ENCODE measurements around the gene TNFAIP2.
"Not testable (repeated sequence)": the region's sequence is repeated elsewhere in the genome, so short reads cannot be mapped to it uniquely, and the experiment has no call there.

TNFAIP2 gene

DNA sequence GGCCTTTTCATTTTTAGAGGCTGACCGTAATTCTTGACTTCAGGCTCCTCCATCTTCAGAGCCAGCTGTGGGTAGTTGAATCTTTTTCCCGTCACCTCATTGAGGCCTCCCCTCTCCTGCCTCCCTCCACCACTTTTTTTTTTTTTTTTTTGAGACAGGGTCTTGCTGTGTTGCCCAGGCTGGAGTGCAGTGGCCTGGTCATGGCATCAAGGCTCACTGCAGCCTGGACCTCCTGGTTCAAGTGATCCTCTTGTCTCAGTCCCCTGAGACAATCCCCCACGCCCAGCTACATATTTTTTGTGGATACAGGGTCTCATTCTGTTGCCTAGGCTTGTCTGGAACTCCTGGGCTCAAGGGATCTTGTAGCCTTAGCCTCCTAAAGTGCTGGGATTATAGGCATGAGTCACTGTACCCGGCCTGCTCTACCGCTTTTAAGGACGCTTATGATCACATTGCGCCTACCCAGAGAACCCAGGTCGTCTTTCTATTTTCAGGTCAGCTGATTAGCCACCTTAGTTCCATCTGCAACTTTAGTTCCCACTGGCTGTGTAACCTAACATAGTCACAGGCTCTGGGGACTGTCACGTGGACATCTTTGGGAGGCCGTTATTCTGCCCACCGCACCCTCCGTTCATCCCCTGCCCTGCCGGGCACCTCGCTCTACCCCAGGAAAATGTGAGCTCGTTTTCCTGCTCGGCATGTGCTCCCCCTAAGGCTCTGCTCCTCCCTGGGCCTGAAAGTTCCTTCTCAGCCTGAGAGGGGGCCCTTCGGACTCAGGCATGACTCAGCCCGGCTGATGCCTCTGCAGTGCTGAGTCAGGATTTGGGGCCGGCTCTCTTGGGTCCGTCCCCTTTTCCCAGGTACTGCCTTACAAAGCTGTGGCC lies 13.4 kb downstream of the TNFAIP2 start:
- no peak for DNase-seq

DNA sequence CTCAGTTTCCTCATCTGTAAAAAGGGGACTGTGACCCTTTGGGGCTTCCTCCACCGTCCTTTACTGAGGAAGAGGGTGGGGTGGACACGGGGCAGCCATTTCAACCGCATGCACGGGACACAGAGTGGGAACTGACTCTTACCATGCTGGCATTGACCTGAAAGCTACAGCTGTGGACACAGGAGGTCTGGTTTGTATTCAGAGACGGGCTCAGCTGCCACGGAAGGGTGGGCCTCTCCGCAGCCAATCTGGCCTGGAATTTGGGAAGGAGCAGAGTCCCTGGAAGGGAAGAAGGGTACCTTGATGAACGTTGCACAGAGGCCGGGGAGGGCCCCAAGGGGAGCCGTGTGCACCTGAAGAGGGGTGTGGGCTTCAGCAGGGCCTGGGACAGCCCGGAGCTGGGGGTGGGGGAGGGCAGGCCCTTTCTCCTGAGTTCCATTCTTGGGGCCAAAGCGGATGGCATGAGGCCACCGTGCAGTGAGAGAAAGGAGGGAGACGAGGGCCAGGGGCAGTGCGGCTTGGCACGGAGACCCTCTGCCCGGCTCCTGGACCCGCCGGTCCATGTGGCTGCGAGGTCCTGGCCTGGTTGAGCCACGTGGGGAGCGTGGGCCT lies 14.5 kb downstream of the TNFAIP2 start:
- DNase-seq = no peak

- no peak for DNase-seq
Observed at GRCh38 chr14:103138301-103139131, 15.3 kb downstream of the TNFAIP2 start.

GRCh38 chr14:103139132-103140025 lies 16.1 kb downstream of the TNFAIP2 start:
- no peak for DNase-seq

- no peak for DNase-seq
Observed at GRCh38 chr14:103140316-103141109, 17.3 kb downstream of the TNFAIP2 start.

DNA sequence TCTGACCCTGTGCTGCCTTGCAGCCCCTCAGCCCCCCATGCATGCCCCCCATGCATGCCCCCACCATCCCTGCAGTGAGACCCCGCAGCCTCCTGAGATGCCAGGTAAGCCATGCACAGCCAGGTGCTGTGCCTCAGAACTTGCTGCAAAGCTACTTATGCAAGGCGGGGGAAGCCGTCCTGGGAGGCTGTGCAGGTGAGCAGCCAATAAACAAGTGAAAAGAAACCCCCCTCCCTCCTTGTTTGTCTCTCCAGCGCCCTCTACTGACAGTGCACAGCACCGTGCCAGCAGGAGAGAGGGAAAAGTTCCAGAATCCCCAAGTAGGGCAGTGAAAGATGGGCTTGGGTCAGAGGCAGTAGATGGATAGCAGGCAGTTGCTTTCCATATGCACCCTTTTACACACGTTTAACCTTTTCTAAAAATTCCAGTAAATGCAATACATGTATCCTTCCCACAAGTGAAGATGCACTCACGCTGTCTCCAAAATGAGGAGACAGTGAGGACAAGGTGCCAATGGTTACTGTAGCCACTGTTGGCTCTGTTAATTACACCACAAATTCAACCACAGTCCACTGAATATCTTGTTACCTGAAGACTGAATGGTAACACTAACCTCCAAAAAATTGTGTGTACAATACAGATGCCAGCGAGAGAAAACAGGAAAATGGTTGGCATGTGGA lies 18.0 kb downstream of the TNFAIP2 start:
- peak; percentile 67 for DNase-seq

- DNase-seq = no peak
Observed at GRCh38 chr14:103142026-103142425, 18.8 kb downstream of the TNFAIP2 start.

DNA sequence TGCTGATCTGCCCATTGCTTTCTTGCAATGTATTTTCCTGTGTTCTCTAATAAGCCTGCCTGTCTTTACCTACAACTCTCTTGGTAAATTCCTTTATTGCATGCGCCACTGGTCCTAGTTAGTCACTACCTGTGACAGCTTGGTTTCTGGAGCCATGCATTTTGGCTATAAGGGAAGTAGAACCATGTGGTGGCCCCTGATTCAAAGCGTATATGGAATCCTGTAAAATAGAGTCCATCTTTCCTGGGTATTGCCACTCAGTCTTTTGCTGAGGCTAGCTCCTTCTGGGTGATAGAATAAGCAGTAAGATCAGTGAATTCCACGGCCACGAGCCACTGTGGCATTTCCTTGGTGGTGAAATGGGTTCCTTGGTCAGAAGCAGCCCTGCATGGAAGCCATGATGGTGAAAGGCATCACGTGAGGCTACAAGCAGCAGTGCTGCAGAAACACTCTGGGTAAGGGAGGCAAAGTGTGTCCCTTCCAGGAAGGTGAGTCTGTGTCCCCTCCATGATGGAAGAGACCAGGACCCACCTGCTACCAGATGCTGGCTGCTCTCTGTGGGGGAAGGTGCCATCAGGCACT lies 19.6 kb downstream of the TNFAIP2 start:
- no peak for DNase-seq

DNA sequence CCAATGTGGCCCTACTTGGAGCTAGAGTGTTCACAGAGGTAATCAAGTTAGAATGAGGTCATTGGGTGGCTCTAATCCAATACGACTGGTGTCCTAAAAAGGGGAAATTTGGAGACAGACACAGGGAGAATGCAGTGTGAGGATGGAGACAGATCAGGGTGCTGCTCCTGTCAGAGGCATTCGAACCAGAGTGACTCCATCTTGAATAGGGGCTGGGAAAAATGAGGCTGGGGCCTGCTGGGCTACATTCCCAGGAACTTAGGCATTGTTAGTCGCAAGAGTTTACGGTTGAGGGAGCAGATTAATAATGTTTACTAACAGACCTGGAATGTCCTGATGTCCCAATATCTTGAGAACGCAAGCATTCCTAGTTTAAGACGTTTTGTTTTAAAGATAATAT lies 20.2 kb downstream of the TNFAIP2 start:
- no peak for DNase-seq

GRCh38 chr14:103144085-103144484 lies 20.8 kb downstream of the TNFAIP2 start:
- no peak for DNase-seq

GRCh38 chr14:103146141-103146709 lies 23.0 kb downstream of the TNFAIP2 start:
- DNase-seq = no peak

GRCh38 chr14:103149351-103150237 lies 26.3 kb downstream of the TNFAIP2 start:
- DNase-seq = no peak

DNA sequence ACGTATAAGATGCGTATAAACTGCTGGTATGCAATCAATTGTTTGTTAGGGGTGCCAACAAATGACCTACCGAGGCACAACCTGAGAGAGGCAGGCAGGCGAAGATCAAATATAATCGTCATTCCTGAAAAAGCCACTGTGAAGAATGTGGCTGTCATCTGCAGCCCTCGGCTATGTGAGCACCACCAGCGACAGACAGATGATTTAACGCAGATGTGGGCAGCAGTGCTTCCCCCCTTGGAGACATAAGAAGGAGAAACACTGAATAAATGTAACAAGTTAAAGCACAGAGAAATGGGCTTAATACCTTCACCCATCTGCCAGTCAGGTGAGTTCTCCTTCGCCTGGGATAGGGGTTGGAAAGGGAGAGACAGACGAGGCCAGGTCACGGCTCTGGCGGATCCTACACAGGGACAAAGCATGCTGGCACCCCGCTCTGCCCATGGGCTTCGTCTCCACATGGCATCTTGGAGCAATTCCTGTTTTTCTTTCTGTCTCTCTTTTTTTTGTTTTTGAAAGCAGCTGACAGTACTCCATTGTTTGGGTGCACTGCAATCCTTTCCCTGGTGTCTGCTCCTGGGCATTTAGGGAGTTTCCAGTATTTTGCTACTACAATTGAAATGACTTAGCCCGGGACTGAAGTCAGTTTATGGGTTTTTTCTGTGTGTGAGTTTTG lies 28.1 kb downstream of the TNFAIP2 start:
- no peak for DNase-seq

DNA sequence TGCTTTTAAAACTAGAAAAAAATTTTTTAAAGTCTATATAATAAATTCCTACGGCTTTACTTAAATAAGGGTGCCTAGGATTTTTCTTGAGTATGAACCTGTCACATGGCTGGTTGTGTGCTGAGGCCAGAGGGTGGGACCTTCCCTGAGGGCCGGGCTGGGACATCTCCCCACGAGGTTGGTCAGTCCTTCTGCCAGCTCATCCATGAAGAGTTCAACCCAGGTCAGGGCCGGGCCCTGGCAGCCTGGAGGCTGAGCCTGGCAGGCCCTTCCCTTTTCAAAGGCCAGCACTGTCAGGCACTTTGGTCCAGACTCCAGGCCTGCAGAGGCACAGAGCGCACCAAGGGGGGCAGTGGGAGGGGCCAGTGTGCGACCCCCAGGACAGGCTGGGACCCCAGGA lies 31.7 kb downstream of the TNFAIP2 start:
- DNase-seq = no peak

GRCh38 chr14:103155416-103155815 lies 32.2 kb downstream of the TNFAIP2 start:
- DNase-seq = not testable (repeated sequence)

DNA sequence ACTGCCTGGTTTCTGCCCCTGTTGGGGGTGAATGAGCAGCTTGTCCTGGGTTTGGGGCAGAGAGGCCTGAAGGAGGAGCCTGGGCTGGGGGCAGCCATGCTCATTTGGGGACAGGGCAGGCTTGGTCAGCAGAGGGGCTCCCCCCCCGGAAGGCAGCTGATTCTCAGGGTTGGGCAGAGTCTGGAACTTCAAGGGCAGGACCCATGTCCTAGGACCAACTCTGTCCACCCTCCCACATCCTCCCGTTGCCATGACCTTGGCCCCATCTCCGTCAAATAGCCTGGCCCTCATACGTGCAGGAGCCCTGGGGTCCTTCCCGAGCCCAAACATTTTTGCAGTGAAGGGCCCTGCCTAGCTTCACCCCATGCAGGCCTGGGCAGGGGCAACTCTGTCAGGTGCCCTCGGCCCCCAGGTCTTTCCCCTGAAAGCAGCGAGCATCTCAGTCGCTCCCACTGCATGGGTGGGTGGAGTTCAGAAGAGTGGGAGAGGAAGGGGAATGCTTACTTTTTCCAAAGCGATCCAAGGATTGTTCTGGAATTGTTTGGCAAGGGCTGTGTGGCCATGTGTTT lies 32.6 kb downstream of the TNFAIP2 start:
- no peak for DNase-seq

DNA sequence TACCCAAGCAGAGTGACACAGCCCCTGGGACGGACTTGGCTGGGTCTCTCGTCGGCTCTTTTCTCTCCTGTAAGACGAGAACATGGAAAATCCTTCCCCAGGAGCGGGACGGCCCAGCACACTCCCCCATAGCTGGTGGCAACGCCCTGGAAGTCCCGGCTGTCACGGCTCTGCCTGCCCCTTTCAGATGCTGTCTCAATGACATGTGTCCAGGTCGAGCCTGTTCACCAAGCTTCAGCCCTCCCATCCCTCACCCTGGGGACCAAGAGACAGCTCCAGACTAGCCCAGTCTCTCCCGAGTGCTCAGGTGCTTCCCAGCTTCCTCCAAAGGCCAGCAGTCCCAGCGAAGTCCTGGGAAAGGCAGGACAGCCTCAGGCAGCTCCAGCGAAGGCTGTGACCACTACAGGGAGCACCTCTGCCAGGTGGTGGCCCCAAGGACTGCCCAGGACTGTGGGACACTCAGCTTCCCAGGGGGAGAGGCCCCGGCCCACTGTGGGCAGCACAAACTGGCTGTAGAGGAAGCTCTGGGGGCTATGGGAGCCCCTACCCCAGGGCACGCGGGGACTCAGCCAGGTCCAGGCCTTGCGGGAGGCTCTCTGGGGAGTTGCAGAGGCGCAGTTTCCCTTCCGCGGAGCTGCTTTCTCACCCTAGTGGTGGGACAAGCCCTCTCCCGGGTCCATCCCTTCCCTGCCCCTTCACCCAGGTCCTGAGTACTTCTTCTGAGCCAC lies 33.6 kb downstream of the TNFAIP2 start:
- no peak for DNase-seq
